Epithelial cell of esophagus (primary cell): ENCODE results near the gene CCDC85C.

ENCODE experiments used
- DNase-seq: peaks from one replicate; pipeline ENCODE4 v3.0.0; 2010; ENCODE audit warnings: low read depth
- H3K4me3 ChIP-seq: 2 replicates; pipeline ENCODE4 v1.5.1; 2011; ENCODE audit warnings: mild to moderate bottlenecking, low read length, control low read depth
- CTCF ChIP-seq: IDR thresholded peaks from 2 replicates; pipeline ENCODE4 v1.5.1; 2011; ENCODE audit warnings: low read depth, mild to moderate bottlenecking, low read length, control low read depth, inconsistent platforms; ENCODE audit not compliant: insufficient read depth; ENCODE audit errors: missing control alignments

CCDC85C gene

DNA sequence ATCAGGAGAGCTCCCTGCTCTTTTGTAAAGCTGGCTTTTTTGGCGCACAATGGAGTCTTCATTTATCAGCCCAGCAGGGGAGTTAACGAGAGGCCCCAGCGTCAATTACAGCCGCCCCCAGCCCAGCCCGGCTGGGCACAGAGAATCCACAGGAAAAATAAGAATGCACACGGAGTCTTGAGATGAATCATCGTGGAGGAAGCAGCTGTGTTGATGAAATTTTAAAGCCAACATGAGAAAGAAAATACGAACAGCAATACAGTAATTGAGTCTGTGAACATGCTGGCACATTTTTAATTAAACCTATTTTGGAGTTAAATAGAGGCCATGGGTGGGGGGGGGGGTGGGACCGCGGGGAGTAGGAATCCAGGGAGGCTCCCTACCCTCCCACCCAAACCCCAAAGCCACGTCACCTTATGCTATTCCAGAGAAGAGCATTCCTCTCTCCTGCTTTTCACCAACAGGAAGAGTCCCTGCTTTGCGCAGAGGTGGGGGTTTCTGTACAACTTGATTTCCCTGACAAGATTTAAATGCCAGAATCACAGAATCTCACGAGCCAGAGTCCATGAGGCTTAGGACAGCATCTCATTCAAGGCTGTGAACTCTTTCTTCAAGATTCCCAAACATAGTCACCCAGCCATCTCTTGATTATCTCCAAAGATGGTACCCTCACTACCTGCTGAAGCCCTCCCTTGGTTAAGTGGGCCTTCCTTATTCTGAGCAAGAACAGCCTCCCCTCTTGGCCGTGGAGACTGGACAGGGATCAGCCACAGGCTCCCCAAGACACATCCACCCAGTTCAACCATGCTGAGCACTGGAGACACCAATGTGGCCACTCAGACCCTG is 72.5 kb downstream of the CCDC85C start:
- H3K4me3 ChIP-seq = no peak overlapping the region
- no peak for TF ChIP-seq CTCF
- DNase-seq = no peak

- H3K4me3 ChIP-seq = no peak overlapping the region
- no peak for TF ChIP-seq CTCF
Observed at GRCh38 chr14:99530407-99531155, 73.4 kb downstream of the CCDC85C start.

DNA sequence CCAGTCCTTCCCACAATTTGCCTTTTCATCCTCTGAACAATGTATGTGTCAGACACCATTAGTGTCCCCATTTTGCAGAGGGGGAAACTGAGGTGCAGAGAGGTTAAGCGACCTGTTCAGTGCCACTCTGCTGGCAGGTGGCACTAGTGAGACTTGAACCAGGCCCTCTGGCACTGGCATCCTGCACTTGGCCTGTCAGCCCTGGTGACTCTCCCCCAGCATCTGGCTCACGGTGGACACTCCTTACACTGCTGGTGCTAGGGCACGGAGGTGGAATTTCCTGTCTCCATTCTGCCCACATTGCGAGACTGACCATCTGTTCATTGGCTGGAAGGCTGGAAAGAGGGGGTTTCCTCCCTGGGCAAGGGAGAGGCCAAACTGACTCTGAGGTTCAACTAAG is 74.1 kb downstream of the CCDC85C start:
- peak; percentile 11 for TF ChIP-seq CTCF
- no peak overlapping the region for H3K4me3 ChIP-seq
- no peak for DNase-seq

More at GRCh38 chr14:99530407-99531155, 73.4 kb downstream of the CCDC85C start:
- no peak for DNase-seq

DNA sequence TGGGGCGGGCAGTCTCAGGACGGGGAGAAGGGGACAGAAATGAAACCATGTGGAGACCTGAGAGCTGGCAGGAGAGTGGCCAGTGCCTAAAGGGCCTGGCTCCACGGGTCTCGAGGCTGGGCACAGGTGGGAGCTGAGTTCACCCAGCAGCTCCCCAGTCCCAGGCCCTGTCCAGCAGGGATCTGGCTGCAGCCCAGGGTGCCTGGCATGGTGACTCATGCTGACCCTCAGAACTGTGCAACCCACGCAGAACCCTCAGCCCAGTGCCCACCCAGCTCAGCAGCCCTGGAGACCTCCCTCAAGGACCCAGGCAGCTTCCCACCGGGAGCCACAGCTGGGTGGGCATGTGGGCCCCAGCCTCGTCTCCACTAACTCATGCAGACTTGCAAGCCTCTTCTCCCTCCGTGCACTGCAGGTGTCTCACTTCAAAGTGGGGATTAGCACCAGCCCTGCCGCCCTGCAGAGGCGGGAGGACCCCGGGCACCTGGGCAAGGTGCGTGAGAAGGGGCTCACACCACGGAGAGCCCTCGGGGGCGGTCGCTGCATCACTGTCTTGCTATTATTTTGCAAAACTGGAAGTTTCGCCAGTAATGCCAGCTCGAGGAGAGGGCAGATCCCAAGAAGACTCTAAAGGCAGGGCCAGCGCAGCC is 76.5 kb downstream of the CCDC85C start:
- DNase-seq = no peak
- no peak for TF ChIP-seq CTCF
- no peak overlapping the region for H3K4me3 ChIP-seq

- TF ChIP-seq CTCF = no peak
- no peak overlapping the region for H3K4me3 ChIP-seq
- DNase-seq = no peak
Observed at GRCh38 chr14:99527026-99527425, 77.0 kb downstream of the CCDC85C start.

DNA sequence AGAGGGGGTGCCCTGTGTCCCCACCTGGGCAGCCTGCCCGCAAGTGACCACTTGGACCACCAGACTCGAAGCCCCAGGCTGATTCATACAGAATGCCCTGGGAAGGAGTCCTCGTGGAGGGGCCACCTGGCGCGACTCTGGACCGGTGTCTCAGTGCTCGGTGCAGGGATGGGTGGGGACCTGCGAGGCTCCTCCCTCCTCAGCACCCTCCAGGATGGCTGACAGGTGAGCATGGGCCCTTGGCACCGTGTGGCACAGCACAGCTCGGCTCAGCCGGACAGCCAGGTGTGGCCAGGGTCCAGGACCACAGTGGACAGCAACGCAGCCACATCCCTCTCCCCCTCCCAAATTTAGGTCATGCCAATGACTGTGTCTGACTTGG is 78.3 kb downstream of the CCDC85C start:
- no peak for DNase-seq
- no peak for TF ChIP-seq CTCF
- no peak overlapping the region for H3K4me3 ChIP-seq
